MM.1S (cell line): ENCODE results near the gene FGD4.

ENCODE experiments used
- CTCF ChIP-seq: fragments of 300-600 bp; sonication (generic); IDR thresholded peaks from 2 replicates; pipeline ENCODE4 v1.5.1; 2016; ENCODE audit warnings: antibody characterized with exemption, low read length, mixed read lengths
- EZH2 ChIP-seq: fragments of 300-600 bp; sonication (generic); optimal IDR thresholded peaks from 2 replicates; pipeline ENCODE3; 2017; ENCODE audit warnings: low read depth, mild to moderate bottlenecking, antibody characterized with exemption, low read length, mixed read lengths
- EZH2phosphoT487 ChIP-seq: fragments of 300-600 bp; sonication (generic); IDR thresholded peaks from 2 replicates; pipeline ENCODE4 v1.6.1; 2018; ENCODE audit warnings: antibody characterized with exemption, low read length

- TF ChIP-seq CTCF, result no peak
- no peak for TF ChIP-seq EZH2
- no peak for TF ChIP-seq EZH2phosphoT487
Measured at GRCh38 chr12:32533971-32534590, 134.7 kb downstream of the FGD4 start.
